Pancreas (tissue), 10 donors: ENCODE measurements around the gene DTX4. TPM values are rescaled to one million over a fixed set of nuclear protein-coding genes. Genes with fewer than 3 reads are reported as not detected.

Source experiments
- ATAC-seq, 4 donors: fragments of 200-7000 bp; cut with Tn5 transposase; one replicate each; pipeline versions ENCODE4 v1.8.0 to v1.9.1; 2020; ENCODE audit warnings: mild to moderate bottlenecking in 4 of 4, moderate library complexity in 4 of 4
- DNase-seq, 6 donors: peaks; one replicate each; pipeline ENCODE4 v3.0.0-alpha.2; 2020
- FAIRE-seq: peaks from 2 replicates; lab custom pipeline; 2012; peaks lifted over from hg19 to GRCh38; lab: Jason Lieb, UNC
- H3K27ac ChIP-seq, 4 donors: fragments of 200-600 bp; sonication (generic); 1 replicate in 3 of 4; 2 replicates in 1 of 4; pipeline versions ENCODE4 v1.5.0 to v1.8.0; 2020
- H3K27me3 ChIP-seq, 4 donors: fragments of 200-600 bp; one replicate each; pipeline ENCODE4 v1.8.0; 2021
- H3K36me3 ChIP-seq, 3 donors: fragments of 200-600 bp; sonication (generic) in 1 of 3; one replicate each; pipeline versions ENCODE4 v1.5.0 to v1.8.0; 2020 to 2021
- H3K4me1 ChIP-seq, 3 donors: fragments of 200-600 bp; one replicate each; pipeline ENCODE4 v1.8.0; 2021
- H3K4me3 ChIP-seq, 4 donors: fragments of 200-600 bp; sonication (generic) in 2 of 4; one replicate each; pipeline versions ENCODE4 v1.5.0 to v1.8.0; 2020 to 2021
- H3K9me3 ChIP-seq, 4 donors: fragments of 200-600 bp; one replicate each; pipeline ENCODE4 v1.8.0; 2021
- CTCF ChIP-seq, 4 donors: fragments of 200-600 bp; sonication (generic) in 3 of 4; IDR thresholded peaks; one replicate each; pipeline versions ENCODE4 v1.5.0 to v1.8.0; 2021; ENCODE audit warnings: antibody characterized with exemption in 4 of 4
- WGBS, 2 donors: extraction: QIAGEN DNeasy Blood & Tissue Kit; methylation state at CpG; one replicate each; pipeline ENCODE4 v1.1.7; 2013; 5-methylcytosine and 5-hydroxymethylcytosine counted together
- intact Hi-C, 3 donors: fragments of 100-400 bp; cut with DNase I; formaldehyde crosslinking; loops; one replicate each; pipeline versions ENCODE4 v1.11.1 to v1.14.2; 2022
- polyA plus RNA-seq, 2 donors: library from polyadenylated mRNA; stranded (reverse); fragments of 200-250 nt; gene quantifications; one replicate each; pipeline ENCODE4 v1.2.3, GENCODE V29; 2013
- total RNA-seq, 6 donors: library from RNA; stranded (reverse); fragmentation: NEBNext Ultra II Directional in 4 of 6; extraction: Animal tissue kit (Norgen Biotek cat#: 25700) in 4 of 6; gene quantifications; one replicate each; pipeline versions ENCODE4 v1.2.1 to v1.2.4, GENCODE V29; 2021 to 2023
- donor health status: healthy with polysubstance abuse.
- donor health status: DM: no; HTN: no; CAD: no; lungs with moderate emphysema.
- donor health status: DM: no; HTN: no; CAD: no.
- donor health status: control.
- donor health status: control.
- donor health status: Bipolar disorder and iron deficiency.
- donor health status: DM: yes; HTN: yes; CAD: no.
- donor health status: DM: no; HTN: no; CAD: no.
- donor health status: DM: no; HTN: no; CAD: no.
- donor health status: DM: yes; HTN: yes; CAD: no.

Gene DTX4
- total and polyA plus RNA-seq, 8 donors, result 5.9 to 16.3 (median 8.8) TPM

GRCh38 chr11:59144579-59145345, 27.2 kb upstream of the DTX4 start:
- intact Hi-C loops, result no loop called here
- Histone ChIP-seq H3K4me1 (peaks cover 0 to 14% (median 8%) of the 10 kb centered on the region in 3 donors), H3K9me3 (no peaks in the 10 kb centered on the region), H3K36me3 (peaks cover 0 to 3% (median 0%) of the 10 kb centered on the region in 3 donors), H3K27me3 (no peaks in the 10 kb centered on the region), H3K27ac (peak overlapping the region; percentile 15 to 94 (median 60)), H3K4me3 (peak overlapping the region; percentile 26 to 77 (median 38))
- 4 to 5% methylated on average over 39 of the region's 39 CpGs for WGBS, 2 donors
- TF ChIP-seq CTCF (IDR thresholded peaks at IDR 0.05), result no peak
- DNase-seq (peak; percentile 71 to 82 (median 76)), FAIRE-seq (no peak), ATAC-seq (peak; percentile 72 to 84 (median 76))

- 79 to 86% methylated on average over 4 of the region's 4 CpGs for WGBS, 2 donors
- peaks cover 0 to 14% (median 8%) of the 10 kb centered on the region in 3 donors for H3K4me1 ChIP-seq
- FAIRE-seq (no peak), ATAC-seq (no peak), DNase-seq (no peak)
- H3K4me3 ChIP-seq, result peak overlapping the region in 1 of 4 donors; percentile 77
- H3K27ac ChIP-seq, result no peak overlapping the region
- no peak for TF ChIP-seq CTCF (IDR thresholded peaks at IDR 0.05)
- intact Hi-C loops, result no loop called here
- no peaks in the 10 kb centered on the region for H3K27me3 ChIP-seq
- no peaks in the 10 kb centered on the region for H3K9me3 ChIP-seq
- peaks cover 0 to 3% (median 0%) of the 10 kb centered on the region in 3 donors for H3K36me3 ChIP-seq
These were observed 26.4 kb upstream of the DTX4 start for GRCh38 chr11:59145534-59145933.

- intact Hi-C loops, result no loop called here
These were observed 20.2 kb upstream of the DTX4 start for GRCh38 chr11:59151761-59152160.

GRCh38 chr11:59152312-59152951, 19.5 kb upstream of the DTX4 start:
- H3K9me3 ChIP-seq, result no peaks in the 10 kb centered on the region
- no peak for ATAC-seq

More at GRCh38 chr11:59151761-59152160, 20.2 kb upstream of the DTX4 start:
- DNase-seq (no peak), FAIRE-seq (no peak), ATAC-seq (no peak)
- Histone ChIP-seq H3K9me3 (no peaks in the 10 kb centered on the region), H3K36me3 (peaks cover 0 to 7% (median 3%) of the 10 kb centered on the region in 3 donors), H3K27ac (no peak overlapping the region), H3K4me1 (no peaks in the 10 kb centered on the region), H3K4me3 (no peak overlapping the region), H3K27me3 (no peaks in the 10 kb centered on the region)
- WGBS, 2 donors, result 52 to 54% methylated on average over 1 of the region's 1 CpG
- TF ChIP-seq CTCF (IDR thresholded peaks at IDR 0.05), result no peak

More at GRCh38 chr11:59152312-59152951, 19.5 kb upstream of the DTX4 start:
- Histone ChIP-seq H3K36me3 (peaks cover 0 to 7% (median 3%) of the 10 kb centered on the region in 3 donors), H3K4me1 (no peaks in the 10 kb centered on the region), H3K4me3 (no peak overlapping the region), H3K27ac (no peak overlapping the region), H3K27me3 (no peaks in the 10 kb centered on the region)
- 91 to 94% methylated on average over 8 of the region's 8 CpGs for WGBS, 2 donors
- no peak for TF ChIP-seq CTCF (IDR thresholded peaks at IDR 0.05)
- DNase-seq, result no peak
- no peak for FAIRE-seq
- intact Hi-C loops, result no loop called here
